ENCODE measurements around the gene MASP2.

MASP2 gene

DNA sequence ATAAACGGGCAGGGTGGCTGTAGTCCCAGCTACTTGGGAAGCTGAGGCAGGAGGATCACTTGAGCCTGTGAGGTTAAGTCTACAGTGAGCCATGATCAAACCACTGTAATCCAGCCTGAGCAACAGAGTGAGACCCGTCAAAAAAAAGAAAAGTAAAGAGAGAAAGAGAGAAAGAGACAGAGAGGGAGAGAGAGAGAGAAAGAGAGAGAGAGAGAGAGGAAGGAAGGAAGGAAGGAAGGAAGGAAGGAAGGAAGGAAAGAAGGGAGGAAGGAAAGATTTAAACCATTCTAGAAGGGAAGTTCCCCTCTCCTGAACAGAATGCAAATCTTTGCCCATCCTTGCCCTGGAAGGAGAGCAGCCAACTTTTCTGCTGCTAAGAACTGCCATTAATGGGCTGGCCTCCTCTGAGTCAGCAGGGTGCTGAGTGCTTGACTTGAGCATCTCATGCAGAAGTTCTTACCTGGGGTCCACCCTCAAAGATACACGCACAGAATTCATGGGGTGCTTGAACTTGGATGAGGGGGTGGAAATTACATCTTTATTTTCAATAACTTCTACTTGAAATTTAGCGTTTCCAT lies 59.1 kb downstream of the MASP2 start:
- no peak for DNase-seq

DNA sequence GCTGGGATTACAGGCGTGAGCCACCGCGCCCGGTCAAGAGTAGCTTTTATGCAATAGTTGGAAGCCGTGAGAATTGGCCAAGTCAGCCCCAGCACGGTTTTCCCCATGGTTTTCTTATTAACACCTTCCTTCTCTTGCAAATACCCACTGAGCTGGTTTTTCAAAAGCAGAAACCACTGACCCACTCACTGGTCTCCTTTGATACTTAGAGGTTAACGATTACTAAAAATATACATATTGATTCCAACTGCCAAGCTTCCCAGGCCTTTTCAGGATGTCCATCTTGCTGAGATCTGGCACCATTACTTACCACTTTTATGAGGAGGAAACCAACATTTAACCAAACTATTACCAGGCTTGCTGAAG lies 60.5 kb downstream of the MASP2 start:
- DNase-seq, result no peak

DNA sequence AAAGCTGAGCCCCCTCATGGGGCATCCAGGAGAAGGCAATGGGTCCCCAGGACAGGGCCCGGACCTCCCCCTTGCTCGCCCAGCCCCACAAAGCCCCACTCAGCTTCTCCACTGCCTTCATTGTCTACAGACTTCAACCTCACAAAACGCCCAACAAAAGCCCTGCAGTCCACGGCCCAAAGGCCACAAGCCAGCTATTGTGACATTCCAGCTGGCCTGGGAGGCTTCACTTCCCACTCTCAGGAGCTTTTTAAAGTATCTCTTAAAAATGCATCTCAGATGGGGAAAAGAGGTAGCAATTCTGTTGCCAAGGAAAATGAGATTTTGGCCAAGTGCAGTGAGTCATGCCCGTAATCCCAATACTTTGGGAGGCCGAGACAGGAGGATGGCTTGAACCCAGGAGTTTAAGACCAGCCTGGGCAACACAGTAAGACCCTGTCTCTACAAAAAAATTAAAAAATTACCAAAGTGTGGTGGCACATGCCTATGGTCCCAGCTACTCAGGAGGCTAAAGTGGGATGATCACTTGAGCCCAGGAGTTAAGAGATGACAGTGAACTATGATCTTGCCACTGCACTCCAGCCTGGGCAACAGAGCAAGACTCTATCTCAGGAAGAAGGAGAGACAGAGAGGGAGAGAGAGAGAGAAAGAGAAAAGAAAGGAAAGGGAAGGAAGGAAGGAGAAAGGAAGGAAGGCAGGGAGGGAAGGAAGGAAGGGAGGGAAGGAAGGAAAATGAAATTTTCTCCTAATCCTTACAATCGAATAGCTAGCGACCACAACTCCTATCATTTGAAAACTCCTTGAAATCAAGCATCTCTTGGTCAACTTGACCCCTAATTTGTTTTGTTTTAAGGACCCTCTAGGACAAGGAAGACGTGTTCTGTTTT lies 66.0 kb downstream of the MASP2 start:
- no peak for DNase-seq

DNA sequence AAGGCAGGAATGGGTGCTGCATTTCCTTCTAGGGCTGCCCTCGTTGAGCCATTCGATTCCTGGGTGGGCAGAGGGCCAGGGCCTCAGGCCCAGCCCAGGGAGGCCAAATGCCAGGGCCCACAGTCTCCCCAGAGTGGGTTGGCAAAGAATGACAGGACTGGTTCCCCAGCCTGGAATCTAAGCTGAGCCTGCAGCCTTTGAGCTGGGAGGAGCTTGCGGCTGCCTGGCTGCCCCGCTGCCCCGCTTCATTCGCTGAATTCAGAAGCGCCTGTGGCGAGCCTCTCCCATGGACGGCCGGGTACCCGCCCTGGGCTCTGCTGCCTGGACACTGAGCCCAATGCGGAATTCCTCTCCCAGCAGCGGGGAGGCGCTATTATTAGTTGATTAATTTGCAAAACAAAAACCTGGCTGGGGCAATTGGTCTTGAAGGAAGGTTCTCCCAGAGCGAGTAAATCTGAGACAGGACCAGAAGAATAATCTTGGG lies 66.9 kb downstream of the MASP2 start:
- no peak for DNase-seq

DNA sequence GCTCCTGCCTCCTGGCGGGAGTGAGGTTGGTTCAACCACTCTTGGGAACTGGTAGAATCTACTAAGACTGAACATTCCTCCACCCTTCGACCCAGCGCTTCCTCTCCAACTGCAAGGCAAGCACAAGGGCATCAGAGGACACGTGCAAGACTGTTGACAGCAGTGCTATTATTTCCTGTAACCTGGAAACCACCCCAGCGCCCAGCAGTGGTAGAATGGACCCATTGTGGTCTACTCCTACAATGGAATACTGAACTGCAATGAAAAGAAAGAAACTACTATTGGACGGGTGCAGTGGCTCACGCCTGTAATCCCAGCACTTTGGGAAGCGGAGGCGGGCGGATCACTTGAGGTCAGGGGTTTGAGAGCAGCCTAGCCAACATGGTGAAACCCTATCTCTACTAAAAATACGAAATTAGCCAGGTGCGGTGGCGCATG lies 67.5 kb downstream of the MASP2 start:
- no peak for DNase-seq

DNA sequence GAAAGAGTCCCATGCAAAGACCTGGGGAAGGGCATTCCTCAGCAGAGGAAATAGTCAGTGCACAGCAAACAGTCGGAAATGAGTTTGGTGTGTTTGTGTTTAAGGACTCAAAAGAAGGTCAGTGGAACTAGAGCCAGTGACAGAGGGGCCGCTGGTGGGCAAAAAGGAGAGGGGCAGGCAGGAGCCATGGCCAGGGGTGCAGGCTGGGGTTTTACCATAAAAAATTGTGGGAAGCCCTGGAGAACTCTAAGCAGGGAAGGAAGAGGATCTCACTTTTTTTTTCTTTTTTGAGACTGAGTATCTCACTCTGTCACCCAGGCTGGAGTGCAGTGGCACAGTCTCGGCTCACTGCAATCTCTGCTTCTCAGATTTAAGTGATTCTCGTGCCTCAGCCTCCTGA lies 68.3 kb downstream of the MASP2 start:
- no peak for DNase-seq
